GM21367 (cell line): ENCODE data around the gene MBOAT2.
"Not testable (repeated sequence)": the region's sequence is repeated elsewhere in the genome, so short reads cannot be mapped to it uniquely, and the experiment has no call there.

Experiments used
- ATAC-seq: cut with Tn5 transposase; IDR thresholded peaks from one replicate; pipeline ENCODE4 v1.9.1; 2021; ENCODE audit not compliant: unreplicated experiment

Gene MBOAT2

DNA sequence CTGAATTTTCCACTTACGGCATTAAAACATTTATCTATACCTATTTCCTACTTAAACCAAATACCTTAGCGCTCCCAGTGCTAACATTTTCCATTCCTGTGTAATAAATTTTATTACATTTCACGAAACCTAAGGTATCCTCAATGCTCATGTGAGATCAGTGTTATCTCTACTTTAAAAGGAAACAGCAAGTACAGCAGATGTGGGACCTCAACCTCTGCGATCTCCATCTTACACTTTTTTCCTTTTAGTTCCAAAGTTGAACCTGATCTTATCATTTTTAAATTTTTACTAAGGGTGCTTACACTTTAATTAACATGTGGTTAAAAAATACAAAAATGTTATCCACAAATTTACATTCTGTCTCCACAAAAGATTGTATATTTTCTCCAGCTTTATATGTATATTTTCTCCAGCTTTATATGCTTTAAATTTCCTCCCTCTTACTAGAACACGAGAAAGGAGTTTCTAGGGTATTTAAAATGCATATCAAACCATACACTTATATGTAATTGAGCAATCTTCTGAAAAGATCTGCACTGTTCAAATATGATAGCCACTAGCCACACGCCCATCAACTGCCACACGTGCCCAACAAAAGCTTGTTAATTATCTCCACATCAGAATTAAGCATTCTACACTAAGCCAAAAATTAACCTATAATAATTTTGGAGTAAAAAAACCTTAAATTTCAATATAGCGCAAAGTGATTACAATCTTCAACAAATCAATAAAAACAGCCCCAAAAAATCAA, 38.1 kb downstream of the MBOAT2 start:
- ATAC-seq: no peak

- no peak for ATAC-seq
These were observed 40.6 kb downstream of the MBOAT2 start for GRCh38 chr2:8962890-8963289.

GRCh38 chr2:8957628-8958027, 45.9 kb downstream of the MBOAT2 start:
- no peak for ATAC-seq

GRCh38 chr2:8956774-8957173, 46.7 kb downstream of the MBOAT2 start:
- no peak for ATAC-seq

GRCh38 chr2:8954990-8955389, 48.5 kb downstream of the MBOAT2 start:
- no peak for ATAC-seq

GRCh38 chr2:8953525-8953924, 50.0 kb downstream of the MBOAT2 start:
- ATAC-seq: no peak

- no peak for ATAC-seq
These were observed 63.9 kb downstream of the MBOAT2 start for GRCh38 chr2:8939486-8940114.

DNA sequence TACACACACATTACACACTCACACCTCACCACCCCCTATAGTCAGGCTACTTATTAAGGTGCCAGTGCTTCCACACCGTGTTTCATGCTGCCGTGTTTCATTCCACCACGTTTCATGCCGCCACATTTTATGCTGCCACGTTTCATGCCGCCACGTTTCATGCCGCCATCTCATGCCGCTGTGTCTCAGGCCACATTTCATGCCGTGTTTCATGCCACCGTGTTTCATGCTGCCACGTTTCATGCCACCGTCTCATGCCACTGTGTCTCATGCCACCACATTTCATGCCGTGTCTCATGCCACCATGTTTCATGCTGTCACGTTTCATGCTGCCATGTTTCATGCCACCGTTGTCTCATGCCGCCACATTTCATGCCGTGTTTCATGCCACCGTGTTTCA, 65.1 kb downstream of the MBOAT2 start:
- no peak for ATAC-seq

DNA sequence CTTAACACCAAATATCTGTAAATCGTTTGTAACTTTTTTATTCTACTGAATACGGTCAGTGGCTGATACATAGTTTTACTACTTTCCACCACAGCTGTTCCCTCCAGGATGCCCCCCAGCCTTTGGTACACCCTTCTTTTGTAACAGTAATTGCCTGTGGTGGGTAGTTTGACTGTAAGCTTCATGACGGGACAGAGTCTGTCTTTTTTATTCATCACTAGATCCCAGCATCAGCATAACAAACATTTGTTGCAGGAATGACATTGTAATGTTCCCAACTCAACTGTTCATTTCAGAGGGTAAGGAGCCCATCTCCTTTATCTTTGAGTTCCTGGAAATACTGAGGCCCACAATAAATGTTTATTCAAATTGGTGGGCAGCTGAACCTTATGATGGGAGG, 67.5 kb downstream of the MBOAT2 start:
- ATAC-seq: no peak

DNA sequence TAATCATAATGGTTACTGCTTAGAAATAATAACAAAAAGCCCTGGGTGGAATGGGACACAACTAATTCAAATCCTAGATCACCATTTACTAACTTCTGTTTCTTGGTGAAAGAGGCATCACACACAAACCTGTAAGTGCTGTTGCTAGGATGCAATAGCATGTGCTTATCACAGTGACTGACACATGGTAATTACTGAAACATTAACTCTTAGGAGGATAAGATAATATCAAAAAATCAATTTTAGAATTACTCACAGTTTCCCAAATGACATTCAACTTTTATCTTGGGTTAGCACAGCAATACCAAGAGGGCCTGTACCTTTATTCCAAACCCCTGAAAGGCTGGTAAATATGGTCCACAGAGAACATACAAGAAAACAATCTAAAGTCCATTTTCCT, 69.1 kb downstream of the MBOAT2 start:
- no peak for ATAC-seq

DNA sequence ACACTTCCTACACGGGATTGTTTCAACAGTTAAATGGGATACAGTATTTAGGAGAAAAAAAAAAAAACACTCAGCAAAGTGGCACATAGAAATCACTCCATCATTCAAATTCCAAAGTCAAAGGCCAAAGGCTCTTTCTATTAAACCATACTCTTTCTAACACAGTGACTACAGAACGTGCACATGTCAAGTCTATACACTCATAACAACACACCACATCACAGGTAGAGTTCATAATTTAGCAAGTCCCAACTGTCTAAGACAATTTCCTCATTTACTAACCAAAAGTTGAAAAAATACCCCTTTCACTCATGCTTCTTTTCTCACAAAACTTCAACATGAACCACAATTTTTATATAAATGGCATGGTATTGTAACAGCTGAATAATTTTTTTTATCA, 70.8 kb downstream of the MBOAT2 start:
- ATAC-seq: no peak

DNA sequence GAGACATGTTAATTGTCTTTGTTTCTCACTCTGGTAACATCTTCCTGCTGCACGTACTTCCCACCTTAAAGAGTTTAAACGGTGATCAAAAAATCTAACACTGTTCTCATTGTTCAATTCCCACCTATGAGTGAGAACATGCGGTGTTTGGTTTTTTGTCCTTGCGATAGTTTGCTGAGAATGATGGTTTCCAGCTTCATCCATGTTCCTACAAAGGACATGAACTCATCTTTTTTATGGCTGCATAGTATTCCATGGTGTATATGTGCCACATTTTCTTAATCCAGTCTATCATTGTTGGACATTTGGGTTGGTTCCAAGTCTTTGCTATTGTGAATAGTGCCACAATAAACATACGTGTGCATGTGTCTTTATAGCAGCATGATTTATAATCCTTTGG, 73.3 kb downstream of the MBOAT2 start:
- ATAC-seq: not testable (repeated sequence)

GRCh38 chr2:8929128-8929527, 74.4 kb downstream of the MBOAT2 start:
- ATAC-seq: no peak

GRCh38 chr2:8927510-8928455, 75.7 kb downstream of the MBOAT2 start:
- ATAC-seq: no peak

GRCh38 chr2:8926356-8926755, 77.1 kb downstream of the MBOAT2 start:
- no peak for ATAC-seq

GRCh38 chr2:8925411-8925810, 78.1 kb downstream of the MBOAT2 start:
- ATAC-seq: no peak

- no peak for ATAC-seq
These were observed 80.3 kb downstream of the MBOAT2 start for GRCh38 chr2:8923183-8923582.

- ATAC-seq: no peak
These were observed 81.1 kb downstream of the MBOAT2 start for GRCh38 chr2:8922431-8922830.

DNA sequence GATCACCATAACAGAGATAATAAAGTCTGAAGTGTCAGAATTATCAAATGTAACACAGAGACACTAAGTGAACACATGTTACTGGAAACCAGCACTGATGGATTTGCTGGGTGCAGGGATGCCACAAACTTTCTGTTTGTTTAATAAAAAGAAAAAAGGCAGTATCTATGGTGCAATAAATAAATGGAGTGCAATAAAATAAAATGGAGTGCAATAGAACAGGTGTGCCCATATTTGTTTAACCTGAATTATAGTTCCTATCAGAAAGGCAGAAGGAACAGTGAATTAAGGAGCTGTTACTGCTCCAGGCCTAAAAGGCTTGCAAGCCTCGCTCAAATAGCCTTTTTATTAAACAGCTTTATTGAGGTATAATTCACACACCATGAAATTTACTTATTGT, 85.1 kb downstream of the MBOAT2 start:
- ATAC-seq: no peak

DNA sequence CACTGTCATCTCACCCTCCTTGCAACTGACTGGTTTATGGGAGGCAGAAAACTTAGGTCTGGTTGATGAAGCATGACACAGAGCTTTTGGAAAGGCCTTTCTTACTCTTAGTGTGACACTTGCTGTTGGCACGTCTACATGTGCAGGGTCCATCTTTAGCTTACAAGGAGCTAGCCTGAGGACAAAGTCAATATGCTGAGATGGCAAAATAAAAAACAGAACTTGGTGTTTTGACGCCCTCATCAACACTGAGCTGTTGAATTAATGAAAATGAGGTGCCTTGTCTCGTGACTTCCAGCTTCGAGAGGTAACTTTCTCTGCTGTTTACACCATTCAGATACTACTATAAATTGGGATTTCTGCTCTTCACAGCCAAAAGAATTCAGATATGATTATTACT, 87.5 kb downstream of the MBOAT2 start:
- no peak for ATAC-seq

DNA sequence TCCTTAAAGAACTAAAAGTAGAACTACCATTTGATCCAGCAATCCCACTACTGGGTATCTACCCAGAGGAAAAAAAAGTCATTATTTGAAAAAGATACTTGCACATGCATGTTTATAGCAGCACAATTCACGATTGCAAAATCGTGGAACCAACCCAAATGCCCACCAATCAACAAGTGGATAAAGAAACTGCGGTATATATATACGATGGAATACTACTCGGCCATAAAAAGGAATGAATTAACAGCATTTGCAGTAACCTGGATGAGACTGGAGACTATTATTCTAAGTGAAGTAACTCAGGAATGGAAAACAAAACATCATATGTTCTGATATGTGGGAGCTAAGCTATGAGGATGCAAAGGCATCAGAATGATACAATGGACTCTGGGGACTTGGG, 89.7 kb downstream of the MBOAT2 start:
- ATAC-seq: not testable (repeated sequence)
